HG02973 (cell line): ENCODE measurements around the gene GRM7.

Source experiments
- ATAC-seq: cut with Tn5 transposase; IDR thresholded peaks from one replicate; pipeline ENCODE4 v1.9.1; 2021; ENCODE audit warnings: moderate library complexity; ENCODE audit not compliant: unreplicated experiment

The GRM7 gene

DNA sequence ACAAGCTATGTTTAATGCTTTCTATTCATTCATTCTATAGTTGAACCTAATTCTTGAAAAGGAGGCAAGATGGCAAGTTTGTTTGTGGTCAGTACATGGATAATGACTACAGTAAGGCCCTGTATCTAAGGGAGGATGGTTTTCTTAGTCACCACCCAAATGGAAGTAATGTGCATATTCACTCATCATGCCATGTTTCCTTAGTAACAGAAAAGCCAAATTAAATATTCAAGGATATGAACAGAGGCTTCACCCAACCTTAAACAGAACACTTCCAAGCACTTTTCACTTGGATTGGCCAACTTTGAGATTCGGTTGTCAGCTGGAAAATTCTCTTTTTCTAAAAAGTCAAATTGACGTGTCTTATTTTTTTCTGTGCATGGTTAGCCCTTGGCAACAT, 835.4 kb downstream of the GRM7 start:
- no peak for ATAC-seq

DNA sequence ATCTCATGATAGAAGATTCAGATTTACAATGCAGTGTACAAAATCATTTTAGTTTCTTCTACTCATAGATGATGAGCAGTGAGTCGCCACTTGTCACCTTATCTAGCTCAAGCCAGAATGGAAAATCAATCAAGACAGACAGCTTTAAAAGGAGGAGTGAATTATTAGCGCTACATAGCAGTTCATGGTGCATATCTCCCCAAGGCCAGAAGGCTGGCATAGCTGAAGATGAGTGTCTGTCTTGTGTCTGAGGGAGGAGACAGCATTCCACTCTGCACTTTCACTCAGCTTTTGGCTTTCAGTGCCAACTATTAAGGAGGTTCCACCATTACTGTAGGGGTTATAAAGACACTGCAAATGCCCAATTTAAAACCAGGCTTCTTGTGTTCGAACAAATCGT, 836.6 kb downstream of the GRM7 start:
- ATAC-seq: no peak

DNA sequence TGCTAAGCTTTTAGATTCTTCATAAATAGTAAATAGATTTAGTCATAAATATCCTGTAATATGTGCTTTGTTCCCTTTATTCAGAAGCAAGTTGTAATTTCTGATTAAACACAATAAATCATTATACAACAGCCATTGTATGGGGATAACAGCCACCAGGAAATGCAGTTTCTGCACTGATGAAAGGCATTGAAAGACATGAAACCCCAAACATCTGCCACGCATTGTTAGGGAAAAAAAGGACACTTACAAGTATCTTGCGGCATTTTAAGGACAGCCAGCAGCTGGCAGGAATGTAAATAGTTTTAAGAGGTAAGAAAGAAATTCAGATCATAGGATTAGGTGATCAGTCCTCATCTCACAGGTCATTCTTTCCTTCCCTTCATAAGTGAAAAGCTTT, 839.6 kb downstream of the GRM7 start:
- ATAC-seq: no peak

DNA sequence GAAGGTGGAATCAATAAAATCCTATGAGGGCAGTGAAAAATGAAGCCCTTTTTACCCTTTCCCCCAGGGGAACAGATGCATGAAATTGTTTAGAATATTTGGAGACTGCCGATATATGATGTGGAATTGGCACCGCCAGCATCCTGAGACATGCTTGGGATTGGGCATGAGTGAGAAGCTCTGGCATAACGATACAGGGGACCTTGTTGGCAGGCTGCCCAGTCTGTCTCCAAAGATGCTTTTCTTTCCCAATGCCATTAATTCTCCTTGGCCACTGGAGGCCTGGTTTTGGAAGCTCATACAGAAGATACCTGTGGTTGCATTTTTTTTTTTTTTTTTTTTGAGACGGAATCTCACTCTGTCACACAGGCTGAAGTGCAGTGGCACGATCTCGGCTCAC, 840.1 kb downstream of the GRM7 start:
- no peak for ATAC-seq

DNA sequence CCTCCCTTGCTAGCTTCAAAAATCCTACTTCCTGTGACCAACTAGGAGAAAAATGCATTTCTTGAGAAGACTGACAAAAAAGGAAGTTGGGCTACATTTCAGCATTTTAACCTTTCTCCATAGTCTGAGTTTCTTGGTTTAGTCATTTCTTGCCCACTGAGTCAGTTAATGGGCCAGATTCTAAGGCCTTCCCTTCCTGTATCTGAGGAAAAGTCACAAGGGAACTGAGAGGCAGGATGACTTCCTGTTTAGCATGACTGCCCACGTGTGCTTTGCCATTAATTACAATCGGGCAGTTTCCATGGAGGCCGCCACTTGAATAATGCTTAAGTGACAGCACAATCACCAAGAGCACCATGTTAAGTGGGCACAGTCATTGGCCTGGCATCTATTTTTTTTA, 846.3 kb downstream of the GRM7 start:
- no peak for ATAC-seq

DNA sequence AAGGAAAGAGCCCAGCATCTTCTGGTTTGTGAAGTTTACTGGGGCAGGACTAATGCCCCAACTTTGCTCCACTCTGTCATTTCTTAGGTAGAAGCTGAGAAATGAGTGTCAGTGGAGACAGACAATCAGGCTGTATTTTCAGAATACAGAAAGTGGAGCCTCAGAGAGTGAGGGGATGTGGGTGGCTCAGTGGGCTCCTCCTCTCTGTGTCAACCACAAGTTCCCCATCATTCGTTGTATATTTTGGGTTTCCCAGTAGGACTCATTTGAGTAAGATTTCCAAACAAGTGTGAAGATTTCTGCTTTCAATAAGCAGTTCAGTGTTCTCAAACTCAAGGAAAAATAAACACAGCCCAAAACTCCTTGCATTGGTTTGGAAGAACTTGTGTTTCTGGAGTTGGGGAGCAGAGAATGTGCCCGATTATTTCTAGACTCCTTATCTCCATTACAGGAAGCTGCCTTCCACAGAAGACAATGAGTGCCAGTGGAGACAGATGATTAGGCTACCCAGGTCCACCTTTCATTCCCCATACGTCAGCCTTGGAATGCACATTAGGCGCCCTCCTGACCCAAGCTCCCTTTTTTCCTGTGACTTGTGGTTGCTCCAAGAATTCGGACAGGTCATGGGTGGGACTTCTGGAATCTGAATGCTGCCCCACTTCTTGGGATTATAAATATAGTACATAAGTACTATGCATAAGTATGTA, 848.6 kb downstream of the GRM7 start:
- ATAC-seq: no peak

DNA sequence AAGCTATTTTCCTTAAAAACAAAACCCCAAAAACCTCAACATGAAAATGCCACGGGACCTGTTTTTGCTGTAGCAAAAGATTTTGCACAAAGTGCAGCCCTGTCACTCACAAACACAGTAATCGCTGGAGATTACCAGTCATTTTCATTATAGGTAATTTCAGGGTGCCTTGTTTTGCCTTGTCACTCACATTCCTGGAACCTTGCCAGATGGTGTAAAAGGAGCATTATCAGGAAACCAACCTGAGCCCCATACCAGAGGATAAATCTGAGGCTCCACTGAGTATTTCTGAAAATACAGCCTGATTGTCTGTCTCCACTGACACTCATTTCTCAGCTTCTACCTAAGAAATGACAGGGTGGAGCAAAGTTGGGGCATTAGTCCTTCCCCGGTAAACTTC, 849.4 kb downstream of the GRM7 start:
- ATAC-seq: no peak

DNA sequence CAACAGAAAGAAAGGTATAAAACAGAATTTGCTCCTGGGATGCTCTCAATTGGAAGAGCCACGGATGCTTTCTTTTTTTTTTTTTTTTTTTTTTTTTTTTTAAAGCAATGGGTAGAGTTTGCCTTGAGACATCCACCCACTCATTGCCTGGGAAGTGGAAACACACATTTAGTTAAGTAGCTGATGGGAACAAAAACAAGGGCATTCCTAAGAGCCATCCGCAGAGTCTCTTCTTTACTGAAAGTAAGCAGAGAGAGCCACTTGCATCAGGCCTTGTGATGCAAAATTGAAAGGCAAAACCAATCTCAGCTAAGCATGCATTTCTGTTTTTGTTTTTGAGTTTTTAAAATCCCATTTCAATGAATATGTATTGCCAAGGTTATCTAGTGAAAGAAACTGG, 852.8 kb downstream of the GRM7 start:
- ATAC-seq: no peak

DNA sequence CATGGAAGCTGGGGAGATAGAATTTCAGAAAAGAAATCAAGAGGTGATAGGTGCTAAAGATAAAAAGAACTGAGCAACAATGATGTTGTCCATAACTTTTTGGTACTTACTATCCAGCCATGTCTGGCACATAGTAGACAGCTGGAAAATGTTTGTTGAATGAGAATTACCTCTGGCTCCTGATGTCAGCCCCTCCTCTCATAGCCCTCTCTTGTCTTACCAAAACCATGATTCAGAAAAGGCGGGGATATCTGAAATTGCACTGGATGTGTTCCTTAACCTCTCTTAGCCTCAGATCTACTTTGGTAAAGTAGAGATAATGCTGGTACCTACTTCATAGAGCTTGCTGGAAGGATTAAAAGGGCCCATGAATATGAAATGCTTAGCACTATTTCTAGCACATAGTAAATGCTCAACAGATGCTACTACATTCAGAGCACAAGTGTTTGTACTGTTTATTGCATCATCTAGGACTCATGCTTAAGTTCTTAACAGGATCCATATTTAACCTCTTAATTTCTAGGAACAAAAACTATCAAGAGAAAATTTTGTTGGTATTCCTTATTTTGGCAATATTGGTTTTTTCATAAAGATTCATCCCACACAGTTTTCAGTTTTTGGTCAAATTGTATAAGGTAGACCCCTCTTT, 859.9 kb downstream of the GRM7 start:
- no peak for ATAC-seq

DNA sequence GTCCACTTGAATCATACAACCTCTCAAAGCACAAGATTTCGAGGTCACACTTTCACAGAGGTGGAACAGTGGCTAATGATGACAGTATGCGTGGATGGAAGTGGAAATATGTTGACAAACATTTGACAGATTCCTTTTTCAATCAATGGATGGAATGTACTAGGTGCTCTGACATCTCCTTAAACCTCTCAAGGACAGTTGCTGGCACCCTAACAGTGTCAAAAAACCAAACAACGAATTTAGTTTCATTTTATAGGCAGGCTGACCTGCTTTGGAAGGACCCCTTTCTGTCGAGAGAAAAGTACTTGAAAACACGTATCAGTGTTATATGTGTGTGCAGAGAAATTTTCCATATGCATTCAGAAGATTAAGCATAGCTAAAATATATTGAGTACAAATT, 861.0 kb downstream of the GRM7 start:
- no peak for ATAC-seq

DNA sequence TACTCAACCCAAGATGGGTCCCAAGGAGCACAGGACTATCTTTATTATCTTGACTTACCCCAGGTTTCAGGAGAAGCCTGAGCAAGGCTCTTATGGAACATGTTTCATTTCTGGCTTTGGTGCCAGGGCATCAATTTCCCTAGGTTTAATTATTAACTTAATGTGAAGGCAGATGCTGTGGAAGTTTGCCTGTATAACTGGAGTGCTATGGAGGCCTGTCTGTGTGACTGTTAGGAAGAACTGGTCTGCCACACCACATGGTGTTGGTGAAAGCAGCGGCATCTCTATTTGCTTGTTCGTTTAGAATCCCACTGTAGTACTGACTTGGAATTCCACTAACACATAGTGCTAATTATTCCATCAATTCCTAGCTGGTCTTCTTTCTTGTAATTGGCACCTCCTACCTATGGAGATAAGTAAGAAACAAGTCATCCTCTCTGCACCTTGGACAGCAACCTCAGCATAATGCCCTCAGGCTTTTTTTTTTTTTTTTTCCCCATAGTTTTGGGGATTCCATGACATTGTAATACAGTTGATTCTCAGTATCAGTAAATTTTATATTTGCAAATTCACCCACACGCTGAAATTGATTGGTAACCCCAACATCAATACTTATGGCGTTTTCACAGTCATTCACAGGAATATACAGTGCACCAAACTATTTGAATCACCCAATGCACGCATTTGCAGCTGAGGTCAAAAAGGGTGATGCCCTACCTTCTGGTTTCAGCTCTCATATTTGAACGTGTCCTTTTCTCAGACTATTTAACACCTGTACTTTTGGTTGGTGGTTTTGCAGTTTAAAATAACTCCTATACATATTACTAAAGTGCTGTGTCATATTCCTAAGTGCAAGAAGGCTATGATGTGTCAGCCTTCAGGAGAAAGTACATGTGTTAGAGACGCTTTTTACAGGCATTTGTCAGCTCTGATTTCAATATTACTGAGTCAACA, 867.9 kb downstream of the GRM7 start:
- ATAC-seq: no peak

DNA sequence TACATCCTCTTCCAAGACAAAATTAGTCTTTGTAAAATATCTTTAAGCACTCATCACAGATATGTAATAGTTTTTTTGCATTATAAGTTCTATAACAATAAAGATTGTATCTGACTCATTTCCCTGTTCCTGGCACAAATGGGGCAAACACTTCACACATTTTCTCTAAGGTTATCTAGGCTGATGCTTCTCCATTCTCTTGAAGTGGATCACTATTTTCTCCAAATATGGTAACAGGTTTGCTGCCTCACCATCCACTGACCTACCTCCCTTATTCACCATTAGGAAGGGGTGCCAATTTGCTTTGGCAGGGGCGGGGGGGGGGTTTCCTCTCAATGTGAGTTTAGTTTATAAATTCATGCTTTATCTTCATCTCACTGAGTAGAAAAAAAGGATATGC, 873.0 kb downstream of the GRM7 start:
- ATAC-seq: no peak

DNA sequence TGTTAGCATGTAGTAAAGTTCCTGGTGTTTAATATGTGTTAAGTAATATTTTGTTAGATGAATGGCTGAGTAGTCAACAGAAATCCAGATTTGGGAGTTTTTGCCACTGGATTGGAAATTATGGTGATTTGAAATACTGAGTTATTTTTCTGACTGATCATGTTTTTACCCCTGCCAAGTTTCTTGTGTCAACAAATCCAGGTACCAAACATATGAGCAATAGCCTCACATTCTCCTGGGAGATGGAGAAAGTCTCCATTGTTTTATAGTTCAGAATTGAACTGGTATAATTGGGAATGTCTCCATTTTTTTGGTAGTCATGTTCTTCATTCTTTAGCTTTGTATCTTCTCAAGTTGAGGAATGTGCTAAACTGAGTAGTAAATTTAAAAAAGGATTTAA, 873.5 kb downstream of the GRM7 start:
- no peak for ATAC-seq

DNA sequence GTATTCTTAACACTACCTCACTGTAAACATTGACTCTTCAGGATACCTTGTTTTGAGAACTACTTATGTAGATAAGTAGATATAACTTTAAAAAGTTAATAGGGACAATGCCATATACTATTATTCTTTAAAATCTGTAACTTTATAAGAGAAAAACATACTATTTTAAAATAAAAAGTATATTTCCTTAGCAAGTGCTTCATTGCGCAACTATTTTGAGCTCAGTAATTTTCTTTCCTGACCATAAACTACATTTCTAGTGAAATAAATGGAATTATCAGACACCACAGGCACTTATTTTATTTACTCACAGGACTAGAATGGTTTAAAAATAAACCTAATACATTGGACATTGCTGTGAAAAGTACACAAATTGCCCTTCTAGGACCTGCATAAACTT, 876.3 kb downstream of the GRM7 start:
- no peak for ATAC-seq

DNA sequence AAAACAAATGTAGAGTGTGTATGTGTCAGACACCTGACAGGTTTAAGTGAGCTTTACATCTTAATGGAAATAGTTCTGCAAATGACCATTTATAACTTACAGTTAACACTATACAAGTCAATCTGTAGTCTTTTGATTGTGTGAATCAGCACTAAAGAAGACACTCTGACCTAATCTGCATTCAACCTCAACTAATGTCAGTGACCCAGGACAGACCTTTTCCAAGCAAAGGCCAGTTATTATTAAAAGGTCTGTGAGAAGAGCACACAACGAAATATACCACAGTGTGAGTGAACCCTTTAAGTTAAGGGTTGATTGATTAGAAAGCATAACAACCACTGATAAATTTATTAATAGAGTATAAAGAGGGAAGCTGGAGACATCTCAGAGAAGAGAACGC, 878.8 kb downstream of the GRM7 start:
- no peak for ATAC-seq

DNA sequence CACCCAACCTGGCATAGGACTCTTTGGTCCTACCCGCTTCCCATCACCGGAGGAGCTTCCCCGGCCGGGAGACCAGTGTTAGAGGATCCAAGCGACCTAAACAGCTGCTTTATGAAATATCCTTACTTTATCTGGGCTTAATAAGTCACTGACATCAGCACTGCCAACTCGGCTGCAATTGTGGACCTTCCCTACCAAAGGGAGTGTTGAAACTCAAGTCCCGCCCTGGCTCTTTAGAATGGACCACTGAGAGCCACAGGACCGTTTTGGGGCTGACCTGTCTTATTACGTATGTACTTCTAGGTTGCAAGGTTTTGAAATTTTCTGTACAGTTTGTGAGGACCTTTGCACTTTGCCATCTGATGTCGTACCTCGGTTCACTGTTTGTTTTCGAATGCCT, 879.5 kb downstream of the GRM7 start:
- no peak for ATAC-seq

DNA sequence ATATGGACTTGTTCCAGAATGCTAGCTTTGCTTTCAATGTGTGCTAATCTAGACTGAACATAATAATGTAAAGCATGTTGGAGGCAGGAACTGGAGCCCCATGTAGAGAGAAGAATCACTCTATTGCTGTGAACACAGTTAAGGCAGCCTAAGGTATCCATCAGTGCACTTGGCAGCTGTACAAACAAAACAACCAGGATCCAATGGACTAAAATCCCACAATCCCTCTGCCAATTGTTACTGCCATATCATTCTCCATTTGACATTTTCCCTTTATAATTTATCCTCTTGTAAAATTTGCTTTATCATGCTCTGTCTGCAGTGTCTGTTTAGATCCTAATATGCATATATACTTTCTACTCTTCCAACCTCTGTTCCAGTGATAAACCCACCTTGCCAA, 883.9 kb downstream of the GRM7 start:
- no peak for ATAC-seq

DNA sequence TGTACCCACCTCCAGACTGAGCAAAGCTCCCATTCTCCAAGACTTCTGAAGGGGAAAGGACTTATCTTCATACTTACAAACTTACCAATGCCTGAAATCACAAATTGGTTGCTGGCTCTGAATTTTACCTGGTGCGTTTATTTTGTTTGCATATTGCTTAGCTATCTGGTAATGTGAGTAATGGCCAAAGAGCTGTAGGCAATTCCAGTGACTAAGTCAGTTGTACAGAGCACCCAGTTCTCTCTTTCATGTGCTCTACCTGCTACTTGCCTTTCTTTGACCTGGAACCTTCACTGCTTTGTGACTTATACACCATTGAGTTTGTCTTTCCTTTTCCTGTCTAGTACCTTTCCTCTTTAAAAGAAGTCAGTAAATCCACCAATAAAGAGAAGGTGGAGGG, 884.8 kb downstream of the GRM7 start:
- ATAC-seq: no peak

DNA sequence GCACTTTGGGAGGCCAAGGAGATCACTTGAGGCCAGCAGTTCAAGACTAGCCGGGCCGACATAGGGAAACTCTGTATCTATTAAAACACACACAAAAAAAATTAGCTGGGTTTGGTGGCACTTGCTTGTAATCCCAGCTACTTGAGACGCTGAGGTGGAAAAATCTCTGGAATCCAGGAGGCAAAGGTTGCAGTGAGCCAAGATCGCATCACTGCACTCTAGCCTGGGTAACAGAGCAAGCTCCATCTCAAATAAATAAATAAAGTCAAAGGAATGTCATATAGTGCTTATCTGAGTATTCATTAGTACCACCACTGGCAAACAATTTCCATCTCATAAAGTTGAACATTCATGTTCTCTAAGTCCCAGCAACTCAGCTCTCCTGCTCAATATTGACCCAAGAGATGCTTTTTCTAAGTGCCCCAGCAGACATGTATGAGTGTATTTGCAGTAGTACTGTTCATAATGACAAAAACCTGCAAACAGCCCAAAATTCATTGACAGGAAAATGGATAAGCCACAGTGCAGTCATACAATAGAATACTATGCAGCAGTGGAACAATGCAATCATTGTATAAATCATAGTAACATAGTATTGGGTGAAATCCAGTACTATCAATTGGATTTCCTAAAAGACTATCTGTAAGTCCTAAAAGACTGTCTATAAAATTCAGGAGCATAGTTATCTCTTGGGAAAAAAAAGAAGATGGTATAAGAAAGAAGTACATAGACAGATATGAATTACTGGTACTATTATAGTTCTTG, 889.2 kb downstream of the GRM7 start:
- ATAC-seq: no peak

DNA sequence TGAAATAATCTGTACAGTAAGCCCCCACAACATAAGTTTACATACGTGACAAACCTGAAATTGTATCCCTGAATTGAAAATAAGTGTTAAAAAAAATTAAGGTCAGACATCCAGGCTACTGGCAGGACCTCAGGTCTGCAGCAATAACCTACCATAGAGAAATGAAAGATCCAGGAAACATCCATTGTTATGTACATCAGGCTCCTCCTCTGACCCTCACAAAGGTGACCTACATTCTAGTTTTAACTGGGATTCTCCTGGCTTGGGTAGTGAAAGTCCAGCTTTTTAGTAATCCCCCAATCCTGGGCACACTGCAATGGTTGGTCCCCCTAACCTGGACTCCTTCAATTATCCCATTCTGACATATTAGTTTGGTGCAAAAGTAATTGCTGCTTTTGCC, 891.1 kb downstream of the GRM7 start:
- no peak for ATAC-seq
